Neural cell (in vitro differentiated cells): ENCODE measurements around the gene PSD2.

ENCODE experiments used
- CTCF ChIP-seq: fragments of 450-650 bp; IDR thresholded peaks from 2 replicates; pipeline ENCODE4 v1.5.1; 2014; ENCODE audit warnings: antibody characterized with exemption, mild to moderate bottlenecking, moderate library complexity; ENCODE audit not compliant: poor library complexity, severe bottlenecking
- EP300 ChIP-seq: fragments of 450-650 bp; conservative IDR thresholded peaks from 2 replicates; pipeline ENCODE4 v1.6.1; 2014; ENCODE audit warnings: antibody characterized with exemption, mild to moderate bottlenecking, moderate library complexity; ENCODE audit not compliant: poor library complexity, severe bottlenecking
- EZH2 ChIP-seq: fragments of 200-600, 300-800 bp; shearing (Covaris generic), sonication (generic); IDR thresholded peaks from 2 replicates; pipeline ENCODE4 v1.6.1; 2014; ENCODE audit warnings: antibody characterized with exemption, low read length, borderline replicate concordance, mild to moderate bottlenecking; ENCODE audit not compliant: insufficient read depth, poor library complexity, severe bottlenecking
- POLR2AphosphoS5 ChIP-seq: IDR thresholded peaks from 2 replicates; pipeline ENCODE4 v1.6.1; 2012
- RAD21 ChIP-seq: fragments of 450-650 bp; conservative IDR thresholded peaks from 2 replicates; pipeline ENCODE4 v1.6.1; 2014; ENCODE audit warnings: antibody characterized with exemption, mild to moderate bottlenecking, moderate library complexity
- SMC3 ChIP-seq: fragments of 450-650 bp; conservative IDR thresholded peaks from 2 replicates; pipeline ENCODE4 v1.6.1; 2014; ENCODE audit warnings: antibody characterized with exemption, mild to moderate bottlenecking, moderate library complexity; ENCODE audit not compliant: poor library complexity
- TAF1 ChIP-seq: IDR thresholded peaks from 2 replicates; pipeline ENCODE4 v1.6.1; 2012; ENCODE audit warnings: low read depth

- TF ChIP-seq CTCF (no peak), TAF1 (no peak), EZH2 (no peak), SMC3 (no peak), POLR2AphosphoS5 (no peak), RAD21 (no peak), EP300 (no peak)
Measured at GRCh38 chr5:139825690-139826089, 30.1 kb downstream of the PSD2 start.
